SKM-1 treated with dmso at 0.1 percent for 144 hours (cell line): ENCODE measurements around the gene NGFR.

Source experiments
- DNase-seq: peaks from one replicate; lab custom pipeline; 2025; ENCODE audit not compliant: unreplicated experiment; lab: John Stamatoyannopoulos, UW

Gene NGFR, protein sequence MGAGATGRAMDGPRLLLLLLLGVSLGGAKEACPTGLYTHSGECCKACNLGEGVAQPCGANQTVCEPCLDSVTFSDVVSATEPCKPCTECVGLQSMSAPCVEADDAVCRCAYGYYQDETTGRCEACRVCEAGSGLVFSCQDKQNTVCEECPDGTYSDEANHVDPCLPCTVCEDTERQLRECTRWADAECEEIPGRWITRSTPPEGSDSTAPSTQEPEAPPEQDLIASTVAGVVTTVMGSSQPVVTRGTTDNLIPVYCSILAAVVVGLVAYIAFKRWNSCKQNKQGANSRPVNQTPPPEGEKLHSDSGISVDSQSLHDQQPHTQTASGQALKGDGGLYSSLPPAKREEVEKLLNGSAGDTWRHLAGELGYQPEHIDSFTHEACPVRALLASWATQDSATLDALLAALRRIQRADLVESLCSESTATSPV

GRCh38 chr17:49494986-49495841 is at the start of gene NGFR:
Gene NGFR, plus strand, starts transcription at chr17:49495293. Its CDS starts 125 bp downstream, at chr17:49495418.
- no peak for DNase-seq

- DNase-seq, result no peak
Measured at GRCh38 chr17:49445591-49445990, 49.5 kb upstream of the NGFR start.

DNA sequence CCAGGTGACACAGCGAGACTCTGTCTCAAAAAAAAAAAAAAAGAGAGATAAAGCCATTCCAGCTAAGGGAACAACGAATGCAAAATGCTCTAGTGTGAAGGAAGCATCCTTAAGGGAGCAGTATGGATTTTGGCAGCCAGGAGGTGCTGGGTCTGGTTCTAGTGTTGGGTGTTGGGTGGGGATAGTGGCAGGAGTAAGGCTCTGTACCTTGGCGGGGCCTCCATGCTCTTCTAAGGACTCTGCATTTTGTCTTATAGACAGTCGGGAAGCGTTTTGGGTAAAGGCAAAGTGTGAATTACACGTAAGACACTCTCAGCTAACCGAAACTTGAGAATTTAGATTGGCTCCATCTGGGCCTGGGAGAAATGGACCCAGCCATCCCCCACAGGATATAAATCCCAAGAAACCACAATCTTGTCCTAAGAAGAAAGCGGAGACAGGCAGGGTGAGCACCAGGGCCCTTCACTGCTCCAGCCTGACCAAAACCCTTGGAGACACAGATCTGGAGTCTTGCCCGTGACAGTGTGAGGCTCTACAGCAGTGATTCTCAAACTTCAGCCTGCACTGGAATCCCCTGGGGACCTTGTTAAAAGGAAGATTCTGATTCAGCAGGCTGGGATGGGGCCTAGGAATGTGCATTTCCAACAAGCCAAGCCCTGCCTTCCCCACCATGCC is 47.3 kb upstream of the NGFR start:
- no peak for DNase-seq

DNA sequence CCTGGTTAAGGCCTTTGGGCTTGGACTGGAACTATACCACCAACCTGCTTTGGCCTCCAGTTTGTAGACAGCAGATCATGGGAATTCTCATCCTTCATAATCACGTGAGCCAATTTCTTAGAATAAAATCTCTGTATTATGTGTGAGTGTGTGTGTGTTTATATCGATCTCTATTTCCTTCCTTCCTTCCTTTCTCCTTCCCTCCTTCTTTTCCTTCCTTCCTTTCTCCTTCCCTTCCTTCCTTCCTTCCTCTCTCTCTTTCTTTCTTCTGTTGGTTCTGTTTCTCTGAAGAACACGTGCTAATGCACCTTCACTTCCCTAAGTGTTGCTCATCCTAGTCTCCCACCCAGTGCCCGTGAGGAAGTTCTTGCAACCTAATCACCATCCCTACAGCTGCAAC is 44.9 kb upstream of the NGFR start:
- no peak for DNase-seq

- no peak for DNase-seq
Measured at GRCh38 chr17:49450735-49451134, 44.4 kb upstream of the NGFR start.

GRCh38 chr17:49452201-49452600 is 42.9 kb upstream of the NGFR start:
- DNase-seq, result no peak

DNA sequence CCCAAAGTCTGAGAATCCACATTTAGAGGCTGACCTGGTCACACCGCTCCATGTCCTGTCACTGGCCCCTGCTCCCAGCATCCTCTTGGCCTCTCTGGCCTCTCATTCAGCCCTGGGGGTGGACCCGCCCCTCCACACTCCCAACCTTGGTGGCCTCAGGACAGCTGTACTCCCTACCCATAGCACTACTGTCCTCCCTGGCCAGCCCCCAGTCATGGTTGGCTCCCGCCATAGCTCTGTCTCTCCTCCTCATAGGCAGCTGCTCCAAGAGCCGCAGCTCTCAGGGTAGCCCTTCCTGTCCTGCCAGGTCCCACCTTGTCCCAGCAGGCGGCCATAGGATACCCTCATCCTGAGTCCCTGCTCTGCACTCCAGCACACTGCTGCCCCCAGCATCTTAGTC is 42.4 kb upstream of the NGFR start:
- no peak for DNase-seq

DNA sequence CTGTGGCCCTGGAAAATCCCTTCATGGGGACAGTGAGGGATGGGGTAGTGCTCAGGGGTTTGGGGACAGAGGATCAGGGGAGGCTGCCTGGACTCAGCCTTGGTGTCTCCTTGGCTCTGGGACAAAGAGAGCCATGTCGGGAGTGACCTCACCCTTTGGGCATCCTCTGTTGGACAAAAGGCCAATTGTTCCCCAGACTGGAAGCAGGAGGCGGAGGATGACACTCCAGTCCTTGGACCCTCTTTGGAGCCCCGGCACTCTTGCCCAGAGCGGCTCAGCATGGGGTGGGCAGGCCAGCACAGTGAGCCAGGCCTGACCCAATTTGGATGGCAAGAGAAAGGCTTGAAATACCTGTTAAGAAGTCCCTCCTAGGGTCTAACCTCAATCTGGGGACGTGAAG is 41.0 kb upstream of the NGFR start:
- no peak for DNase-seq

GRCh38 chr17:49455272-49455861 is 39.7 kb upstream of the NGFR start:
- no peak for DNase-seq

- no peak for DNase-seq
Measured at GRCh38 chr17:49456183-49456965, 38.7 kb upstream of the NGFR start.

GRCh38 chr17:49457564-49458535 is 37.2 kb upstream of the NGFR start:
- DNase-seq, result no peak

GRCh38 chr17:49459401-49459984 is 35.6 kb upstream of the NGFR start:
- no peak for DNase-seq

DNA sequence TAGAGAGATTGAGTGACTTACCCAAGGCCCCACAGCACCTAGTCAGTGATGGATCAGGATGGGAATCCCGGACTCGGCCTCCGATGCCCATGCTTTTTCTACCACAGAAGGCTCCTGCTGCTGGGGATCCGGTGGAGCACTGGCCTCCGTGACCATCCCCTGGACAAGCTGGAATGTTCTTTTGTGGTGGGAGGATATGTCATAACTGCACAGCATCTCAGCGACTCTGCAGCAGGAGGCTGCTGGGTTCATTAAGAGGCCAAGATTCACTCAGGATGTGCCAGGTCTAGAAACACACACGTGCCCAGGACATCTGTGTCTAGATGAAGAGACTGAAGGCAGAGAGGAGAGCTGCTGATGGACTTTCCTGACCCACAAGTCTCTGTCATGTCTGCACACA is 34.7 kb upstream of the NGFR start:
- no peak for DNase-seq

GRCh38 chr17:49461580-49461979 is 33.5 kb upstream of the NGFR start:
- no peak for DNase-seq

GRCh38 chr17:49464049-49464448 is 31.0 kb upstream of the NGFR start:
- no peak for DNase-seq

- DNase-seq, result no peak
Measured at GRCh38 chr17:49465331-49465903, 29.7 kb upstream of the NGFR start.

DNA sequence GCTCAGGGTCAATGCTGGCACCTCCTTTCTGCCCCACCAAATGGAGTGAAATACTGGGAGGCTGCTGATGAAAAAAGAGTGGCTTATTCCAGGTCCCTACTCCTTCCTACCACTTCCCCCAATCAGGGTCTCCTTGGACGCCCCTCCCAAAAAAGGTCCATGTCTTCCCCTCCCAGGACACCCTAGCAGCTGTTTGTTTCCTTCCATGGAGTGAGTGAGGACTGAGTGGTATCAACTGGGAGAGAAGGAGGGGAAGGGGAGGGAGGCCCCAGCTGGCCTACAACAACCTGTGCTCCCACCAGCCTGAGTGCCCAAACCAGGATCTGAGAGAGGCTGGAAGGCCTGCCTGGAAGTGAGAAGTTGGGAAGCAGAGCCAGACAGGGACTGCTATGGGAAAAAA is 28.7 kb upstream of the NGFR start:
- DNase-seq, result no peak

- no peak for DNase-seq
Measured at GRCh38 chr17:49467175-49467574, 27.9 kb upstream of the NGFR start.
